NAMALWA (cell line): ENCODE data around the gene MAN1C1.
"Not testable (repeated sequence)": the region's sequence is repeated elsewhere in the genome, so short reads cannot be mapped to it uniquely, and the experiment has no call there.

Experiments used
- DNase-seq: peaks from one replicate; pipeline ENCODE4 v3.0.0-alpha.2; 2015; ENCODE audit warnings: low spot score

Gene MAN1C1

DNA sequence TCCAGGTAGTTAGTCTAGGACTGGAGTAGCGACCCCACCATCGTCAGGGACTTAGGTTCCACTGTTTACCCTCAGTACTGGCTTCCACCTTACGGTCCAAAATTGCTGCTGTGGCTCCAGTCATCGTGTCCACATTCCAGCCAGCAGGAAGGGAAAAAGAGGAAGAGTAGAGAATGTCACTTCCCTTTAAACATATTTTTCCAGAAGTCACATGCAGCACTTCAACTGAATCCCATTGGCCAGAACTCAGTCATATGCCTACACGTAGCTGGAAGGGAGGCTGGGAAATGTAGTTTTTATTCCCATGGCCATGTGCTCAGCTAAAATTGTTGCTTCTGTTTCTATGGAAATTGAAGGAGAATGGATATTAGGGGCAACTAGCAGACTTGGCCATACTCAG, 99.3 kb downstream of the MAN1C1 start:
- no peak for DNase-seq

DNA sequence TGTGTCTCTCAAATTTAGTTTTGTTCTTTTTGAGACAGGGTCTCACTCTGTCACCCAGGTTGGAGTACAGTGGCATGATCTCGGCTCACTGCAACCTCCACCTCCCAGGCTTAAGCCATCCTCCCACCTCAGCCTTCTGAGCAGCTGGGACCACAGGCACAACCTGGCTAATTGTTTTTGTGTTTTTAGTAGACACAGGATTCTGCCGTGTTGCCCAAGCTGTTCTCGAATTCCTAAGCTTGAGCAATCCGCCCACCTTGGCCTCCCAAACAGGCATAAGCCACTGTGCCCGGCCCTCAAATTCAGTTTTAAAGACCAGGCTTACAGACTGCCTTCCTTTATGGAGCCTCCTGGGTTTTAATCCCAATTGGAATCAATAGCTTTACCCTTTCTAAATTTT, 99.7 kb downstream of the MAN1C1 start:
- no peak for DNase-seq

DNA sequence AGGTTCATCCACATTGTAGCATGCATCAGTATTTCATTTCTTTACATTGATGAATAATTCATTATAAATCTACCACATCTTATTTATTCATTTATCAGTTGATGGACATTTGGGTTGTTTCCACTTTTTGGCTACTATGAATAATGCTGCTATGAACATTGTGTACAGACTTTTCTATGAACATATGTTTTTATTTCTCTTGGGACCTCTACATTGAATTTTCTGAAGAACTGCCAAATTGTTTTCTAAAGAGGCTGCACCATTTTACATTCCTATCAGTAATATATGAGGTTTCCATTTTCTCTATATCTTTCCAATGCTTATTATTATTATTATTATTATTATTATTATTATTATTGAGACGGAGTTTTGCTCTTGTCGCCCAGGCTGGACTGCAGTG, 102.1 kb downstream of the MAN1C1 start:
- no peak for DNase-seq

DNA sequence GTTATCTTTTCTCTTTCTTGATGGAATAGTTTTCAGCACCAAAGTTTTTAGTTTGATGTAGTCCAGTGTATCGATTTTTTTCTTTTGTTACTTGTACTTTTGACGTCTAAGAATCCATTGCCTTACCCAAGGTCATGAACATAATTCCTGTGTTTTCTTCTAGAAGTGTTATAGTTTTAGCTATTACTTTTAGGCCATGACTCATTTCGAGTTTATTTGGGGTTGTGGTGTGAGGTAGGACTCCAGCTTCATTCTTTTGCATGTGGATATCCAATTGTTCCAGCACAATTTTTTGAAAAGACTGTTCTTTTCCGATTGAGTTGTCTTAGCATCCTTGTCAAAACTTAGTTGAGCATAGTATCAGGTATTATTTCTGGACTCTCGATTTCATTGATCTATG, 104.0 kb downstream of the MAN1C1 start:
- DNase-seq = no peak

DNA sequence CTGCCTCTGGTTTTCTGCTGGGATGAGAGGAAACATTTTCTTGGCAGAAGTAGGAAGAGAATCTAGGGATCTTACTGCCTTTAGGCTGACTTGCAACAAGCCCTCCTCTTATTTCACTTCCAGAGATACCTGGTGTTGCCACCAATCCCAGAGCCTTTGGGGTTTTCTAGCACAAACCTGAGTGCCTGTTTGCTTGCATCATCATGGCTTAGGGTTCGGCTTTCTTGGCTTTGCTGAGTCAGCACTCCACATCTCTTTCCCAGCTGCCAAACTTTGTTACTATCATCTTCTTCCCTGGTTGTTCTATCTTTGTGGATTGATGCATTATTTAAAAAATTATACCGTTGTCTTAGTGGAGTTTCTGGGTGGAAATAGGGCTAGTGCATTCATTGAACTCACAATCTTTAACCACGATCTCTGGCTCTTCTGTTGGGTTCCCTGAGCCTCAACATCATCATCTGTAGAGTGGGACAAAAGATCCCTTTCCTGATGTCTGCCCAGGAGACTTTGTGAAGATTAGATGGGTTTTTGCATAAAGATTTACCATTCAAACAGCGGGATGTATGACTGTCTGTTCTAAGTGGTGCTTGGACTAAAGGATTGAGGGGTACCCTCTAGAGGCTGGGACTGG, 106.8 kb downstream of the MAN1C1 start:
- no peak for DNase-seq

DNA sequence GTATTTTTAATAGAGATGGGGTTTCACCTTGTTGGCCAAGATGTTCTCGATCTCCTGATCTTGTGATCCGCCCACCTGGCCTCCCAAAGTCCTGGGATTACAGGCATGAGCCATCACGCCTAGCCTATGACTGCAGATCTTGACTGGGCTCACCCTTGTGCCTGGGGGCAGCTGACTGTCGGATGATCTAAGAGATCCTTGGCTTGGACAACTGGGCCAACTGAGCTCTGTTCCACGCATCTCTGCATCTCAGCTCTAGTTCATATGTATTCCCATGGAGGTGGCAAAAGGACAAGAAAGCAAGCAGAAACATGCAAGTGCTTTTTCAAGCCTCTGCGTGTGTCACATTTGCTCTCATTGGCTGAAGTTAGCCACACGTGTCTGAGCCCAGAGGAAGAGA, 107.6 kb downstream of the MAN1C1 start:
- DNase-seq = no peak

DNA sequence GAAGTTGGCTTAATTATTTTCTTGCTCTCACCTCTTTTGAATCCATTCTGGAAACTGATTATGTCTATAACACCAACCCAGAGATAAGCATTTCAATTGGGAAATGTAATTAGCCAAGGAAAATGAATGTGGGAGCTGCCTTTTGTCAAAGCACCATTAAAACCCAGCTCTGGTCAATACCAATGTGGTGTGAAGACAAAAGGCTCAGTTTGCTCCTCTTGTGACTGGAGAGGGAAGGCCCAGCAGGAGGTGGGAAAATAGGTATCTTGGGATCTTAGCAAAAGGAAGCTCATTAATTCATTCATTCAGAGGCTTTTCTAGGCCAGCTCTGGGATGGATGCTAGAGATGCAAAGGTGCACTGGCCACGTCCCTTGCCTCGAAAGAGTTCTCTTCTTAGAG, 108.4 kb downstream of the MAN1C1 start:
- no peak for DNase-seq

DNA sequence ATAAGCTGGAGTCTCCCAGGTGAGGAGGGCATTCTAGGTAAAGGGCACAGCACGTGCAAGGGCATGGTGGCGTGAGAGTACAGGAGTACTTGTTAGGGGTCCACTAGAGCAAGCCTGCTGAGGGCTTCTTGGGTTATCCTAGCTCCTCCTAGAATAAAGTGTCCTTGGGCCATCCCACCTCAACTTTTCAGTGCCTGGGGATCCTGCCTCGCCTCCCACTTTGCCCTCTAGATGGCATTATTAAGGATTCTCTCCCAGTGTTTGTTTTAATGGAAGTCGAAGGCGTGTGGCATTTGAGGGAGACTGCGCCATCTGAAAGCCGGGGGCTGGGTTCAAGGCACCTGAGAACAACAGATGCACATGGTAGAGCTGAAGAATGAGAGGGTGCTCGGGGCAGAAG, 108.9 kb downstream of the MAN1C1 start:
- no peak for DNase-seq

DNA sequence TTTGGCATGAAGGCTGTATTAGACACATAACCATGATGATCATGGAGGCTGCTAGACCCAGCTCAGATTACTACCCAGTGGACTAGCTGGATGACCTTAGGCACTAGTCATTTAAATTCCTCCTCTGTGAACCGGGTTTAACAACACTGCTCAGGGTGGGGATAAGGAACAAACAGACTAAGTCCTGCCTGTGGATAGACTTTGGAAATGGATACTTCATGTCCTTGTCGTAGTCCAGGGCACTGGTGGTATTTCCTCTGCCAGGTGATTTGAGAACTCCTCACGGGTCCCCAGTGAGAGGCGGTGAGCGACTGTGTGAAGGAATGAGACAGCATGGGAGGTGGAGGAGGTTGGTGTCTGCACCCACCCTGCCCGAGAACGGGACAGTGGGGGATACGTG, 110.5 kb downstream of the MAN1C1 start:
- DNase-seq = no peak

DNA sequence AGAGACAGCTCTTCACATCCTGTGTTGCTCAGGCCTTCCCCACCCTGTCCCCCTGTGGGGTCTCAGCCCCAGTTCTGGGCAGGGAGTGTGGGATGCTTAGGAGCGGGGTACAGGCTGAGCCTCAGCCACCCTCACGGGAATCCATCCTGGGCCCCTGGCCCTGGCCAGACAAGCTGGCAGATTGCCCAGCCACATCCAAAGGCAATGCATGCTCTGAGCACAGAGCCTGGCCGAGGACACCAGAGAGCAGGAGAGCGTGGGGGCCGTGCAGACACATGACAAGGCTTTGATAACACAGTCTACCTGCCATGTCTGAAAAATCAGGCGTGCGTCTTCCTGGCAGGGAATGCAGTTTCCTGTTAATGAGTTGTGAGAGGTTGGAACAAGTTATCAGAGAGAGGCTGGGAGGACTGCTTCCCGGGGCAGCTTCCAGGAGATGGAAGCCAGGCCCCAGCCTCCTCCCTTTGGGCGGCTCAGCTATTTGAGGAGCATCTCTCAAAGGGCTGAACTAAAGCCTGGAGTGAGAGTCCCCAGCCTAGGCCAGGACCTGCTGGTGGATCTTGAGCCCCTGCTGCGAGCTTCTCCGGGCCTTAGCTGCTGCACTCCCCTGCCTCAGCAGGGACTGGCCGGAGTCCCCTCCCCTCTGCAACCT, 111.2 kb downstream of the MAN1C1 start:
- DNase-seq = no peak

DNA sequence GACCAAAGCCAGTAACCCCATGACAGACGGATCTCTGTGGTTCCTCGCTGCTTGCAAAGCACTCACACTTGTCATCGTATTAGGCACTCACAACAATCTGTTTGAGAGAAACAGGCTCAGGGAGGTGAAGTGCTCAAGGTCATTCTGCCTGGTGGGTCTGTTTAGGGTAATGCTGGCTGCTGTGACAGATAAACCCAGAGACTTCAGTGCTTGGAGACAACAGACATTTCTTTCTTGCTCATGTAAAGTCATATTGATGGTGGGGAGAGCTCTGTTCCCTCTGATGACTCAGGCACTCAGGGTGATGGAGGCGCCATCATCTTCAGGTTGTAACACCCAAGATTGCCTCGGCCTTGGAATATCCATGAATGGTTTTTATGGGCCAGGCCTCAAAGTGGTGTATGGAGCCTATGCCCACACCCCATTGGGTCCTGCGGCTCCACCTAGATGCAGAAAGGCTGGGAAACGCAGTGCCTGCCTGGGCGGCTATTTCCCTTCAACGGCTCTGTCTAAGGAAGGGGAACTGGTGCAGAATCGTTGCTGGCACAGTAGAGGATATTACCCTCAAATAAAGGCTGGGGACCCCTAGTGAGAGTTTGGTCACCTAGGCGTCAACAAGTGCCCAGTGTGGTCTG, 111.8 kb downstream of the MAN1C1 start:
- DNase-seq = no peak

DNA sequence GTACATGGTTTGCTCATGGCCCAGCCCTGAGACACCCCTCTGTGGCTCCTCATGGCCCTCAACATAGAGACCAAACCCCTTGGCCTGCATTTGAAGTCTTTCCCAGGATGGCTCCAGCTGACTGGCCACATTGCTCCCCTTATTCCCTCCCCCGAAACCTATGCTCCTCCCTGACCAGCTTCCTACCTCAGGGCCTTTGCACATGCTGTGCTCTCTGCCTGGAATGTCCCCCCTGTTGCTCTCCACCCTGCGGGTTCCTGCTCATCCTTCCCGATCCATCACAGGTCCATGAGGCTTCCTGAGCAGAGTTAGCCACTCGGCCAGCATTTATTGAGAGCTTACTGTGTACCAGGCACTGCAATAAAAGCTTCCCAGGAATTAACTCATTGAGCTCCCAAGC, 112.5 kb downstream of the MAN1C1 start:
- no peak for DNase-seq

DNA sequence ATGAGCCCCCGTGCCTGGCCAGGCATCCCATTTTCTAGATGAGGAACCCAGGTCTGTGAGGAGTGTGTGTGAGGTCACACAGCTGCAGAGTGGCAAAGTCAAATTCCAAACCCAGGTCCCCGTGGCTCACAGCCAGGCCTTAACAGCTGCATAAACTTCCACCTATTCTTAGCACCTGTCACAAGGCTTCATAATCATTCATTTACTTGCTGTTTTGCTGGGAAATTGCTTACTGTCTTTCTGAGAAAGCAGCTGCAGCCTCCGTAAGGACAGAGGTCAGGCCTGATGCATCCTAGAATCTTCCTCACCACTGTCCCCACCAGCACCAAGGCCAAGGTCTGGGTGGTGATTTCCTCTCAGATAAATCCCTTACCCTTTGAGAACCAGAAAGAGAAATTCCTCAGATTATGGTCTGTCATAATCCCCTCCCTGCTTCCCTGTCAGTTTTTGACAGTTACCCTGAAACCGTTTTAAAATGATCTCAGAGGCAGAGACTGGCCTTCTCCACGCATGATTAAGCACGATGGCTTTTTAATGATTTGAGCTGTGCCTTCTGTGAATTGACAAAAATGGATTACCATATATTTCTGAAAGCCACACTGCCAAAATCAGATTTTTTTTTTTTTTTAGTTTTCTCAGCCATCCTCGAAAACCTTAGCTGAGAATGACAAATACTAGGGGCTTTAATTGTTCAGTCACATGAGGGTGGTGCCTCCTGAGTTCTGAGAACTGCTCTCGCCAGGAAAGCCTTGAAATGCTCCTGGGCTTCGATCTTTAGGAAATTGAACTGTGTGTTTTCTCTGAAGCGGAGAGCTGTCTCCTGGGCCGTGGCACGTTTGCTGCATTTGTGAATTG, 113.4 kb downstream of the MAN1C1 start:
- peak; percentile 58 for DNase-seq

DNA sequence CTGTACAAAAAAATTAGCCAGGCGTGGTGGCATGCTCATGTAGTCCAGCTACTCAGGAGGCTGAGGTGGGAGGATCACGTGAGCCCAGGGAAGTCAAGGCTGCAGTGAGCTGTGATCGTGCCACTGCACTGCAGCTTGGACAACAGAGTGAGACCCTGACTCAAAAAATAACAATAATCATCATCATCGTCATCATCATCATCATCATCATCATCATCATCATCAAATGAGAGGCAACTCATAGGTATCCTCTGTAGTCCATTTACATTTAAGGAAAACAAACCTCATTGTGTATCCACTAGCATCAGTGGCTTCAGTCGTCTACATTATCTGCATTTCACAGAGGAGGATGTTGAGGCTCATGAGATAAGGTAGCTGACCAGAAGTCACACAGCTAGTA, 114.6 kb downstream of the MAN1C1 start:
- DNase-seq = no peak

DNA sequence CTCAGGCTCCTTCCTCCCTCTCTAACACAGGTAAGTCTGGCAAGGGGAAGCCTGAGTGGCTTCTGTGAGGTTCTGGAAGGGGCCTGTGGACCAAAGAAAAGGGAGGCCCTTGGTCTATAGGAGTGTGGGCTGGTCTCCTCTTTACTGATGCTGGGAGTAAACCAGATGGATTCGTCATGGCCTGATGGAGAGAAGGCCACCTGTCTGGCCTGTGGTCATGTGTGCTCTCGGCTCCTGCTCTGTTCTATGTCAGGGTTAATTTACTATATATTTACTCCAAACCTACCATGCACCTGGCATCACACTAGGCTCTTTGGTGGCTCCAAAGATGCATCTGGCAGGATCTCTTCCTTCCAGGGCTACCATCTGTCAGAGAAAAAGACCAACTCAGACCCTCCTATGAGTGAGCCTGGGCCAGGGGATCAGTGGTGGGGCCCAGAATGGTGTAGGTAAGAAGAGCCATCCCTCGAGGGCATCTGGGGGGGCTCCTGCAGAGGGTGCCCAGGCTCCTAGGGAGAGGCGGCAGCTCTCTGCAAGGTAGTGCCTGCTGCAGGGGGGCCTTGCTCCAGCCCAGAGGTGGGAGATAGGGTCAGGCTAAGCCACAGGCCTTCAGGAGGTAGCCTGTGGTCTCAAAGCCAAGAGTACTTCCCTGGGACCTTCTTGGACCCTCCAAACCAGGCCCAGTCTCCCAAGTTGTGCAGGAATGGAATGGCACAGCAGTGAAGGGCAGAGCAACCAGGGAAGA, 115.2 kb downstream of the MAN1C1 start:
- DNase-seq = peak; percentile 14

DNA sequence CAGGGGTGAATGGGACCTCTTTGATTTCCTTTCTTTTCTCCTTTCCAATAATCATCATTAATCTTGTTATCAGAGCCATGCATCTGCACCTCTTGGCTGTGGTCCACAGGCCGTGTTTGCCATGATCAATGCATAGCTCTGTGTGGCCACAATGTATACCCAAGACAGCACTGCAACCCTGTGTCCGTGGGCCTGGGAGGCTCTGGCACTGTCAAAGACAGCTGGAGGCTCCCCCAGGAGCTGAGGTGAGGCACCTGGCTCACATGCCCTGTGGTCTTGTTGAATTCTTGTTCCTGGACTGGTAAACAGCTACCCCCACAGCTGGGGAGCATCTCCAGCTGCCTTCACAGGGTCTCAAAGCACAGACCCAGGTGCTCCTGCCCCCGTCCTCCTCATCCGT, 116.2 kb downstream of the MAN1C1 start:
- no peak for DNase-seq

DNA sequence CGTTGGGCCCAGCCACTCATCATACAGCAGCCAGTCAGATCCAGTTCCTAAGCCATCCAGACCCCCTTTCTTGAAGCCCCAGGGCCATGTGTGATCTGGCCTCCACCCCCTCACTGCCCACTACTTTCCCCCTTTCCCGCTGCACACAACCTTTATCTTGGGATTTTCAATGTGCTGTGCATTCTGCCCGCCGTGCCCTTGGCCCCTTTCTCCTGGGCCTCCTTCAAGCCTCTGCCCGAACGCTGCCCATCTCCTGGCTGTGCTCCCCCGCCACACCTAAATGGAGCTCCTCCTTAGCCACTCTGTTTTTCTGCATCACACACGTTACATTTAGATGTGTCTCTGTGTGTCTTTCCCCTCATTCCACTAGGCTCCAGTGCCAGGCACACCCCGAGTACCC, 116.7 kb downstream of the MAN1C1 start:
- DNase-seq = no peak

DNA sequence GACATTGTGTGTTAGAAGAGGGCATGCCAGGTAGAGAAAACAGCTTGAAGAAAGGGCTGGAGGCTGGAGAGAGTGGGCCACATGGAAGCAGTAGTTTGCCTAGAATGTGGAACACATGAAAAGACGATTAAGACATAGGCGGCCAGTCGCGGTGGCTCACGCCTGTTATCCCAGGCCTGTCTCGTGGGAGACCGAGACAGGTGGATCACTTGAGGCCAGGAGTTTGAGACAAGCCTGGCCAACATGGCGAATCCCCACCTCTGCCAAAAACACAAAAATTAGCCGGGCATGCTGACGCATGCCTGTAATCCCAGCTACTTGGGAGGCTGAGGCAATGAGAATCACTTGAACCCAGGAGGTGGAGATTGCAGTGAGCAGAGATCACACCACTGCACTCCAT, 118.4 kb downstream of the MAN1C1 start:
- DNase-seq = not testable (repeated sequence)

DNA sequence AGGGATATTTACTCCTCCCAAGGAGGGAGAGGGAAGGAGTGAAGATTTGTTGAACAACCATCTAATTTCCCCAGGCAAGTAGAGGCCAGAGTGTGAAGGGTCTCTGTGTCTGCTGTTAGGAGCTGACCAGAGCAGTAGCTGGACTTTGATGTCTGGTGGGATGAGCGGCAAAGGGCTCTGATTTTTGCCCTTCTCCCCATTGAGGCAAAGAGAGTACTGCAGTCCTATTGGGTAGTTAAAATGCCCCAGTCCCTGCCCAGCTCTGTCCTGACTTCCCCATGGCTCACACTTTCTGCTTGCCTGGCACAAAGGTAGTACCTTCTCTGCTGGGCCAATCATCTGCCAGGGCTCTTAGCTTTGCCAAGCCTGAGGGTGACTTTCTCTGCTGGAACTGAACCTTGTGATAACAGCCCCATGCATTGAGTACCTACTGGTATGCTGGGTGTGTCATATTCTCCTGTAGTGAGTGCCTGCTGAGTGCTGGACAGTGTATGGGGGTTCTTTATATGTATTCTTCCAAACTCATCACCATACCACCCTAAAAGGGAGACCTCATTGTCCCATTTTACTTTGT, 119.5 kb downstream of the MAN1C1 start:
- no peak for DNase-seq

DNA sequence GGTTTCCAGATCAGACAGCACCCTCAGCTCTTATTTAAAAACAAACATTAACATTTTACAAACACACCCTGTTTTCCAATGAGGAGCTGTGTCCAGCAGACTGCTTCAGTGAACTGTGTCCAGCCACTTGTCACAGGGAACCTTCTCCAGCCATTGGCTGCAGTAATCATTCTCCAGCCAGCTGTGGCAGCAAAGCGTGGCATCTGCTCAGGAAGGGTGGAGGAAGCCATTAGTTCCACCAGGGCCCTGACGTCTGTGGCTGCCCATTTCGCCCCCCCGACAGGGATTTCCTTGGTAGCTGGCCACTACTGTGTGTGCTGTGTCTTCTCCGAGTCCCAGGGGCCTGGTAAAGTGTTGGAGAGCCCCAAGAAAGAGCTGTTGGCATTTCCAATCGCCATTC, 120.5 kb downstream of the MAN1C1 start:
- no peak for DNase-seq

DNA sequence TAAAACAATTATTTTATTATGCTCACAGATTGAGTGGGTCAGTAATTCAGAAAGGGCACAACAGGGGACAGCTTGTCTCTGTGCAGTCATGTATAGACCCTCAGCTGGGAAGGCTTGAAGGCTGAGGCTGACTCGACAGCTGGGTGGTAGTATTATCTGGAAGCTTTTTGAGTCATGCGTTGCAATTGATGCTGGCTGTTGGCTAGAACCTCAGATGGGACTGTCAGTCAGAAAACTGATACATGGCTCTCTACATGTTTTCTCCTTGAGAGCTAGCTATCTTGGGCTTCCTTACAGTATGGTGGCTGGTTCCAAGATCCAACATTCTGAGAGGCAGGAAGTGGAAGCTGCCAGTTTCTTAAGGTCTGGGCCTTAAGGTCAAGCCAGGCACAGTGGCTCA, 121.9 kb downstream of the MAN1C1 start:
- no peak for DNase-seq

DNA sequence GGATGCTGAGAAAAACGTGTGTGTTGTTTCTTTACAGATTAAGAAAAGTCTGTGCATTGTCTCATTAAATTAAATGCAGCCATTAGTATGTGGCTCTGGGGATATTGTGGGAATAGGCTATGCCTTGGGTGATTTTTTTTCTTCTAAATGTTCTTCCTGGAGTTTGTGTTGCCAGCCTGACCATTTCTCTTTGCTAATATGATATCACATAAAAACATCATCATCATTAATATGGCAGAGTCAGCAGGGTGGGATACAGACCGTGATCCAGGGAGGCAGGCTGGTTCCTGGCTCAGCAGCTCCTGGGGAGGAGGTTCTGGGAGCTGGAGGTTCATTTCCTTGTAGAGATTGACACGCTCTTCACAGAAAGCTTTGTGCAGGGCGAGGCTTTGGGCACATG, 122.8 kb downstream of the MAN1C1 start:
- DNase-seq = no peak
